GM21723 (cell line): ENCODE data around the gene PITPNC1.
"Not testable (repeated sequence)": the region's sequence is repeated elsewhere in the genome, so short reads cannot be mapped to it uniquely, and the experiment has no call there.

Experiments used
- ATAC-seq: cut with Tn5 transposase; IDR thresholded peaks from one replicate; pipeline ENCODE4 v1.9.1; 2021; ENCODE audit warnings: mild to moderate bottlenecking, moderate library complexity; ENCODE audit not compliant: unreplicated experiment

The PITPNC1 gene

GRCh38 chr17:67366193-67367157, 10.6 kb upstream of the PITPNC1 start, which contains the start of gene PSMD12:
TSS of gene PSMD12 (minus strand) at chr17:67366577. CDS start at chr17:67366519, 58 bp downstream.
- ATAC-seq: peak; percentile 87

GRCh38 chr17:67369676-67370075, 7.4 kb upstream of the PITPNC1 start:
- ATAC-seq: no peak

DNA sequence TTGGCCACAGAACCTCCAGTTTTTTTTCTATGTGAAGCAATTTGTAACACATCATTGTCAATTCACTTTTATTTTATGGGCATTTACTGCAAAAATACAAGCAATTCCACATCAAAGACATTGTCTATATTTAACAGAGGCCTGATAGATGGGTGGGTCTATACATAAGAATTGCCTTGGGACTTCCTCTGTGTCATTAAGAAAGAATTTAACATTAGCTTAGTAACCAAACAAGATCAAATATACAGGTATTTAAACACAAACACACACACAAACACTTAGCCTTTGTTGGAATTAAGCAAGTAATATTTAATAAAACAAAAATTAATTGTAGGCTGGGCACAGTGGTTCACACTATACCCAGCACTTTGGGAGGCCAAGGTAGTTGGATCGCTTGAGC, 4.3 kb upstream of the PITPNC1 start:
- ATAC-seq: no peak

GRCh38 chr17:67374329-67375053, 2.6 kb upstream of the PITPNC1 start:
- ATAC-seq: peak; percentile 37

GRCh38 chr17:67375054-67375427, 2.0 kb upstream of the PITPNC1 start:
- ATAC-seq: no peak

- ATAC-seq: no peak
Measured at GRCh38 chr17:67375716-67376115, 1.4 kb upstream of the PITPNC1 start.

DNA sequence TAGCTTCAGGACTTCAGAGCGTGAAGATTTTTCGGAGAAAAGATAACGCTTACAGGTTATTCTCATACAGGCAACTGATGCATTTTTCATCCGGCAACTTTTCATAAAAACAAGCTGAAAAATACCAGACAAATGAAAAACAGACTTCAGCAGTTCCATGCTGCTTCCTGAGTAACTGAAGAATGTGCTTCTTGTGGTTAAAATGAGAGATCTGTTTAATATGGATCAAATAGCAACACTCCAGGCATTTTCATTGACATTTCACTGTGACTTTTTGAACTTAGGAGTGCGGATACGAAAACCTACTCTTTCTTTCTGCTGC, 705 bp upstream of the PITPNC1 start:
- no peak for ATAC-seq

- ATAC-seq: peak; percentile 29
Measured at GRCh38 chr17:67377488-67378453, 690 bp downstream of the PITPNC1 start.

DNA sequence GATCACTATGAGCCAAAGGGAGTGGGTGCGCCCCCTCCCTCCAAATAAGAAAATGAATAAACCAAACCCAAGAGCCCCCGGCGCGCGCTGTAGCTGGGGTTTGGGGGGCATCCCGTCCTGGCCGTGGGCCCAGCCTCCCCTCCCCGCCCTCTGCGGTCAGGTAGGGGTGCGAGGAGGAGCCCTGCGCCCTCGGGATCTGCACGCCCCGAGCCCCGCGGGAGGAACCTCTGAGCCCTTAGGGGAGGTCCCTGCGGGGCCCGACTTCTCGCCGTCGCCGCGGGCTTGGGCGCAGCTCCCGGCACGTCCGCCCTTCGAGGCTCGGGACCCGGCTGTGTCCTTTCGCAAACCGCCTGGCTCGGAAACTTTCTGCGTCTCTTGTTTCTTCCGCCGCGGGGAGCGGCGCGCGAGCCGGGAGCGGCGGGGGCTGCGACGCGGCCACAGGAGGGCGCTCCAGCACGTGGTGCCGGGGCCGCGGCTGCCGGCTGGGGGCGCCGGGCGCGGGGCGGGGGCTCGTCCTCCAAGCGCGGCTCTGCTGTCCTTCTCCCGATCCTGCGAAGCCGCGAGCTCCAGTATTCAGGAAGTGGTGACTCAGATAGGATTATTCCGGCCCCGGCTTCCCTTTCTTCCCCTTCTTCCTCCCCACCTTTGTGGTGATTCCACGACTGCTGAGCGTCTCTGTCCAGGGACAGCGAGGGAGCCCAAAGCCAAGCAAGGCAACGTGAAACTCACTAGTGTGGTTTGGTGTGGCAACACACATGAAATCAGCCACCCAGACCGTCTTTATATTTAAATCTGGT, 1.6 kb downstream of the PITPNC1 start:
- peak; percentile 43 for ATAC-seq

DNA sequence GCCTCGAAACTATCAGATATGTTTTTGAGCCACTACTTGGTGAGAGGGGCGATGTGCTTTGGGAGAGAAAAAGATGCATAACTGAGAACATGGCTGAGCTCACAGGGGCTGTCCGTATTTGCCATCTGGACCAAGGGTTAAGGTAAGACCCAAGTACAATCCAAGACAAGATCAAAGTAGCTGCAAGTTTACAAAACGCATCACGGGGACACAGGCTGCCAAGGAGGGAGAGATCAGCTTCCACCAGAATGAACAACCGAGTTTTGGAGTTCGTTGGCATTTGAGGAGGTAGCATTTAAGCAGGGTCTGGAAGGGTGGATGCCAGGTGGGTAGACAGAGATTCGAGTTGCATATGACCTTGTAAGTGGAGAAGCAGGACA, 2.2 kb downstream of the PITPNC1 start:
- no peak for ATAC-seq

DNA sequence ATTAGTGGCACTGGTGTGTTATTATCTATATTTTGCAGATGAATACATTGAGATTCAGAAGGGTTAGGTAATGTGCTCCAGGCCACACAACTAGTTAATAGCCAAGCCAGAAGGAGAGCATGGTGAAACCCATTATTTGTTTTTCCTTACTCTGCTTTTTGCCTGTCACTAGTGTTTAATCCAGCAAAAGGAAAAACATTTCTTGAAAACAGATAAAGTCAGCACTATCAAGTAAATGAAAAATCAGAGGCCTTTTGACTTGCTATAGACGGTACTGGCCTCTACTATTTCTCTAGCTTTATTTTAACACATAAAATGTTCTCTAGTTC, 4.8 kb downstream of the PITPNC1 start:
- no peak for ATAC-seq

- ATAC-seq: no peak
Measured at GRCh38 chr17:67385122-67385988, 8.3 kb downstream of the PITPNC1 start.

GRCh38 chr17:67386965-67387551, 10.0 kb downstream of the PITPNC1 start:
- ATAC-seq: no peak

- not testable (repeated sequence) for ATAC-seq
Measured at GRCh38 chr17:67388536-67388935, 11.5 kb downstream of the PITPNC1 start.

GRCh38 chr17:67388986-67389385, 11.9 kb downstream of the PITPNC1 start:
- ATAC-seq: no peak

GRCh38 chr17:67390006-67390645, 13.0 kb downstream of the PITPNC1 start:
- no peak for ATAC-seq

DNA sequence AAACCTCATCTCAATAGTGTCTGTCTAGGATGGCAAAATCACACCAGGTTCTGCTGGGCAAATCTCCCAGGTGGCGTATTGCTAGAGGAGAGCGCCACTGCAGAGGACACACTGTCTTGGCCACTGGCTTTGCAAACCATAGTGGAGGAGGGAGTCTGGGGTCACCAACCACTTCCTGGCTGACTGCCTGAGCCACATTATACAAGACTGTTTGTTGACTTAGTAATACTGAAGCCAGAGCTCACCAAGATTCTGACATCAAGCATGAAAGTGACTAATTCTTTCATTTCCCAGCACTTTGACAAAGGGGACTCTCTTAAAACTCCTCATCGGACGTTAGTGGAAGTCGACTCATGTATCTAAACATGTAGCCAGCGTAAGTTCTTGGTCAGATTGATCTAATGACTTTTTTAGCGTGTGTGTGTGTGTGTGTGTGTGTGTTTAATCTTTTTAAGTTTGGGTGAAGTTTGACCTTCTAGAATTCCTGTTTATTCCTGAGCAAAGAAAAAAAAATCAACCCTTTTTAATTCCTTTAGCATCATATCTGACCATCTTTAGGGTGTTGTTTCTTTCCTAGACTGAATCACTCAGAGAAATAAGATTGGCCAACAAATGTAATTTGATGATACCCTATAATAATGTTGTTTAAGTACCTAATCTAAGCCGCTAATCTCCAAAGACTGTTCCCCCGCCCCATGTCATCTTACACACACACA, 13.7 kb downstream of the PITPNC1 start:
- ATAC-seq: peak; percentile 87

DNA sequence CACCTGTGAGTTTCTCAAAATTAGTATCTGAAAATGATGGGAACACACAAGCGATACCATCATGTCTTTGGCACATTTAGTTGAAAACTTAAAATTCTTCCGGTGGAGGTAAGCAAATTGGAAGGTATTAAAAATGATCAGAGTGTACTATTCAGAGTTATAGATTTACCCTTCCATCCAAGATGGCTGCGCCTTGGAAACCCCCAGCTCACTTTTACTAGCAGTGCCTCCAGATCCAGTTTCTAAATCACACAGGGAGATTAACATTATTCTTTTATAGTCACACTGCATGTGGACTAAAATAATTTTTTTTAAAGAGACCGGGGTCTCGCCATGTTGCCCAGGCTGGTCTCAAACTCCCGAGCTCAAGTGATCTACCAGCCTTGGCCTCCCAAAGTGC, 15.0 kb downstream of the PITPNC1 start:
- ATAC-seq: no peak
